HUES48 (cell line): Measurements from ENCODE around the gene IPO8.
A peak's percentile ranks its signal among the peaks of the same experiment; 100 is the strongest.

ENCODE experiments used
- H3K27ac ChIP-seq: one replicate; pipeline ENCODE4 v1.7.0; 2013; ENCODE audit warnings: low read depth, low read length, inconsistent platforms
- H3K27me3 ChIP-seq: 2 replicates; pipeline ENCODE4 v1.6.1; 2013; ENCODE audit warnings: mild to moderate bottlenecking, low read length; ENCODE audit not compliant: control insufficient read depth, insufficient read depth
- H3K36me3 ChIP-seq: 2 replicates; pipeline ENCODE4 v1.6.1; 2013; ENCODE audit warnings: low read length; ENCODE audit not compliant: control insufficient read depth, insufficient read depth
- H3K4me1 ChIP-seq: 2 replicates; pipeline ENCODE4 v1.6.1; 2013; ENCODE audit warnings: mild to moderate bottlenecking, low read length; ENCODE audit not compliant: control insufficient read depth, insufficient read depth
- H3K4me3 ChIP-seq: 2 replicates; pipeline ENCODE4 v1.5.1; 2013; ENCODE audit warnings: mild to moderate bottlenecking, low read depth, low read length
- H3K9ac ChIP-seq: 2 replicates; pipeline ENCODE4 v1.6.1; 2013; ENCODE audit warnings: mild to moderate bottlenecking, low read depth, low read length, moderate library complexity
- H3K9me3 ChIP-seq: 2 replicates; pipeline ENCODE4 v1.6.1; 2013; ENCODE audit warnings: low read length; ENCODE audit not compliant: control insufficient read depth, insufficient read depth

Gene IPO8

GRCh38 chr12:30695199-30696102 lies at the start of gene IPO8:
IPO8 (minus strand) TSS chr12:30695869; CDS start chr12:30695647, 222 bp downstream.
- Histone ChIP-seq H3K9ac (peak within 1 kb of the TSS; percentile 57), H3K4me3 (peak within 1 kb of the TSS; percentile 91), H3K36me3 (no peaks in the 10 kb centered on the region), H3K4me1 (peaks cover 28% of the 10 kb centered on the region), H3K27me3 (no peaks in the 10 kb centered on the region), H3K9me3 (no peaks in the 10 kb centered on the region), H3K27ac (peak within 1 kb of the TSS; percentile 70)

GRCh38 chr12:30744321-30744720 lies 48.7 kb upstream of the IPO8 start:
- peaks cover 24% of the 10 kb centered on the region for H3K4me1 ChIP-seq
- H3K9me3 ChIP-seq = no peaks in the 10 kb centered on the region
- peaks cover 65% of the 10 kb centered on the region for H3K36me3 ChIP-seq
- H3K4me3 ChIP-seq = no peak overlapping the region
- no peaks in the 10 kb centered on the region for H3K27me3 ChIP-seq
- H3K27ac ChIP-seq = no peak overlapping the region
- no peak overlapping the region for H3K9ac ChIP-seq

- Histone ChIP-seq H3K36me3 (peaks cover 67% of the 10 kb centered on the region), H3K27ac (no peak overlapping the region), H3K4me3 (no peak overlapping the region), H3K27me3 (no peaks in the 10 kb centered on the region), H3K9ac (no peak overlapping the region), H3K4me1 (peaks cover 20% of the 10 kb centered on the region), H3K9me3 (no peaks in the 10 kb centered on the region)
These were observed 44.6 kb upstream of the IPO8 start for GRCh38 chr12:30740274-30740673.

GRCh38 chr12:30739020-30739419 lies 43.4 kb upstream of the IPO8 start:
- Histone ChIP-seq H3K4me1 (peaks cover 10% of the 10 kb centered on the region), H3K27me3 (no peaks in the 10 kb centered on the region), H3K36me3 (peaks cover 73% of the 10 kb centered on the region), H3K27ac (no peak overlapping the region), H3K9me3 (no peaks in the 10 kb centered on the region), H3K9ac (no peak overlapping the region), H3K4me3 (no peak overlapping the region)

- Histone ChIP-seq H3K27me3 (no peaks in the 10 kb centered on the region), H3K4me1 (no peaks in the 10 kb centered on the region), H3K27ac (no peak overlapping the region), H3K9me3 (no peaks in the 10 kb centered on the region), H3K36me3 (peaks cover 83% of the 10 kb centered on the region), H3K4me3 (no peak overlapping the region), H3K9ac (no peak overlapping the region)
These were observed 37.4 kb upstream of the IPO8 start for GRCh38 chr12:30732954-30733637.

GRCh38 chr12:30730011-30730410 lies 34.3 kb upstream of the IPO8 start:
- H3K27me3 ChIP-seq = no peaks in the 10 kb centered on the region
- H3K4me1 ChIP-seq = no peaks in the 10 kb centered on the region
- no peak overlapping the region for H3K4me3 ChIP-seq
- H3K27ac ChIP-seq = no peak overlapping the region
- no peak overlapping the region for H3K9ac ChIP-seq
- H3K9me3 ChIP-seq = no peaks in the 10 kb centered on the region
- peaks cover 79% of the 10 kb centered on the region for H3K36me3 ChIP-seq

GRCh38 chr12:30729547-30729946 lies 33.9 kb upstream of the IPO8 start:
- no peak overlapping the region for H3K9ac ChIP-seq
- H3K4me1 ChIP-seq = no peaks in the 10 kb centered on the region
- H3K27me3 ChIP-seq = no peaks in the 10 kb centered on the region
- peaks cover 79% of the 10 kb centered on the region for H3K36me3 ChIP-seq
- no peak overlapping the region for H3K27ac ChIP-seq
- no peaks in the 10 kb centered on the region for H3K9me3 ChIP-seq
- H3K4me3 ChIP-seq = no peak overlapping the region

- Histone ChIP-seq H3K27ac (no peak overlapping the region), H3K9me3 (no peaks in the 10 kb centered on the region), H3K4me1 (no peaks in the 10 kb centered on the region), H3K36me3 (peaks cover 89% of the 10 kb centered on the region), H3K9ac (no peak overlapping the region), H3K27me3 (no peaks in the 10 kb centered on the region), H3K4me3 (no peak overlapping the region)
These were observed 31.0 kb upstream of the IPO8 start for GRCh38 chr12:30726647-30727046.

- Histone ChIP-seq H3K27me3 (no peaks in the 10 kb centered on the region), H3K4me3 (no peak overlapping the region), H3K27ac (peak overlapping the region; percentile 23), H3K36me3 (peaks cover 89% of the 10 kb centered on the region), H3K4me1 (no peaks in the 10 kb centered on the region), H3K9ac (no peak overlapping the region), H3K9me3 (no peaks in the 10 kb centered on the region)
These were observed 30.1 kb upstream of the IPO8 start for GRCh38 chr12:30725739-30726138.

GRCh38 chr12:30719060-30719459 lies 23.4 kb upstream of the IPO8 start:
- Histone ChIP-seq H3K27ac (no peak overlapping the region), H3K4me1 (no peaks in the 10 kb centered on the region), H3K4me3 (no peak overlapping the region), H3K9me3 (no peaks in the 10 kb centered on the region), H3K36me3 (peaks cover 99% of the 10 kb centered on the region), H3K9ac (no peak overlapping the region), H3K27me3 (no peaks in the 10 kb centered on the region)
